DOHH2 (cell line): ENCODE results near the gene HMCN2.

Source experiments
- H3F3A ChIP-seq: fragments of 200-600 bp; sonication (generic), shearing (Covaris generic); 2 replicates; pipeline ENCODE4 v1.6.0; 2016; ENCODE audit warnings: antibody characterized with exemption, mild to moderate bottlenecking; ENCODE audit not compliant: control insufficient read depth, insufficient read depth
- H3K27ac ChIP-seq: fragments of 200-600 bp; sonication (generic); 2 replicates; pipeline ENCODE4 v1.5.1; 2014; ENCODE audit warnings: low read depth, mild to moderate bottlenecking, low read length, moderate library complexity
- H3K27me3 ChIP-seq: fragments of 200-600 bp; sonication (generic); 2 replicates; pipeline ENCODE4 v1.6.1; 2014; ENCODE audit warnings: mild to moderate bottlenecking, low read length, mixed read lengths; ENCODE audit not compliant: control insufficient read depth
- H3K36me3 ChIP-seq: fragments of 200-600 bp; sonication (generic); 2 replicates; pipeline ENCODE4 v1.6.1; 2014; ENCODE audit warnings: mild to moderate bottlenecking, low read length, moderate library complexity, mixed read lengths; ENCODE audit not compliant: control insufficient read depth
- H3K4me1 ChIP-seq: fragments of 200-600 bp; sonication (generic); 2 replicates; pipeline ENCODE4 v1.6.1; 2014; ENCODE audit warnings: mild to moderate bottlenecking, low read length, mixed read lengths; ENCODE audit not compliant: control insufficient read depth
- H3K4me2 ChIP-seq: fragments of 200-600 bp; sonication (generic); 2 replicates; pipeline ENCODE4 v1.6.0; 2014; ENCODE audit warnings: mild to moderate bottlenecking, low read length, moderate library complexity
- H3K4me3 ChIP-seq: fragments of 200-600 bp; sonication (generic); 2 replicates; pipeline ENCODE4 v1.5.1; 2014; ENCODE audit warnings: mild to moderate bottlenecking, low read length, mixed read lengths
- H3K79me2 ChIP-seq: fragments of 200-600 bp; sonication (generic); 2 replicates; pipeline ENCODE4 v1.6.1; 2014; ENCODE audit warnings: mild to moderate bottlenecking, low read length, mixed read lengths; ENCODE audit not compliant: control insufficient read depth
- H3K9me2 ChIP-seq: fragments of 200-600 bp; sonication (generic); replicated peaks from 2 replicates; pipeline ENCODE4 v1.6.1; 2014; ENCODE audit warnings: mild to moderate bottlenecking, low read length, mixed read lengths; ENCODE audit not compliant: control insufficient read depth
- H3K9me3 ChIP-seq: fragments of 200-600 bp; sonication (generic); 2 replicates; pipeline ENCODE4 v1.6.1; 2014; ENCODE audit warnings: antibody characterized with exemption, low read length, mixed read lengths; ENCODE audit not compliant: control insufficient read depth, insufficient read depth
- H4K20me1 ChIP-seq: fragments of 200-600 bp; sonication (generic); 2 replicates; pipeline ENCODE4 v1.6.0; 2014; ENCODE audit warnings: low read depth, mild to moderate bottlenecking, antibody characterized with exemption, low read length, moderate library complexity; ENCODE audit not compliant: control insufficient read depth, insufficient read depth
- EZH2phosphoT487 ChIP-seq: fragments of 200-600 bp; sonication (generic); IDR thresholded peaks from 2 replicates; pipeline ENCODE4 v1.6.1; 2017; ENCODE audit warnings: borderline replicate concordance, mild to moderate bottlenecking, antibody characterized with exemption, low read length, moderate library complexity, mixed read lengths
- TF ChIP-seq, protein P1 (sequence below): fragments of 200-600 bp; sonication (generic); IDR thresholded peaks from one replicate; pipeline ENCODE4 v1.5.1; 2014; ENCODE audit warnings: antibody characterized with exemption, mild to moderate bottlenecking, low read depth, low read length; ENCODE audit not compliant: poor library complexity, severe bottlenecking

HMCN2 gene

DNA sequence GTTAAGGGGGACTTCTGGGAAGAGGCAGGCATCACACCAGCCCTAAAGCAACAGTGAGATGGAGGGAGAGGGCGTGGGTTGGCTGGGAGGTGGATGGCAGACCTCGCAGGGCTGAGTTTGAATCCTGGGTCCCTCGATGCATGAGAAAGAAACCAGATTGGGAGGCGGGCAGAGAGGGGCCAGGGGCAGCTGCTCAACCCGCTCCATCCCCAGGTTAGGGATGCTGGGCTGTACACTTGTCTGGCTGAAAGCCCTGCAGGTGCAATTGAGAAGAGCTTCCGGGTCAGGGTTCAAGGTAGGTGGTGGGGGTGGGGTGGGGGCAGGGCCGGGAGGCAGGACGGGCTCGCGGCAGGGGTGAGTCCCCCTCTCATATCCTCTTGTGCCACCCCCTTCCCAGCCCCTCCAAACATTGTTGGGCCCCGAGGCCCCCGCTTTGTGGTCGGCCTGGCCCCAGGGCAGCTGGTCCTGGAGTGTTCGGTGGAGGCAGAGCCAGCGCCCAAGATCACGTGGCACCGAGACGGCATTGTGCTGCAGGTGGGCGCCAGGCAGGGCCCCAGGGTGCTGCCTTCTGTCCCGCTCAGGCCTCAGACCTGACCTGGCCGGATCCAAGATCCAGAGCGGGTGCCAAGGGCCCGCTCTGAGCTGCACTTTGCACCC lies 129.4 kb downstream of the HMCN2 start:
- H3K4me2 ChIP-seq: no peak overlapping the region
- H3K9me2 ChIP-seq: no peaks in the 10 kb centered on the region
- H4K20me1 ChIP-seq: no peaks in the 10 kb centered on the region
- H3K9me3 ChIP-seq: no peaks in the 10 kb centered on the region
- H3K36me3 ChIP-seq: no peaks in the 10 kb centered on the region
- no peaks in the 10 kb centered on the region for H3K4me1 ChIP-seq
- TF ChIP-seq EZH2phosphoT487: no peak
- TF ChIP-seq, protein P1, sequence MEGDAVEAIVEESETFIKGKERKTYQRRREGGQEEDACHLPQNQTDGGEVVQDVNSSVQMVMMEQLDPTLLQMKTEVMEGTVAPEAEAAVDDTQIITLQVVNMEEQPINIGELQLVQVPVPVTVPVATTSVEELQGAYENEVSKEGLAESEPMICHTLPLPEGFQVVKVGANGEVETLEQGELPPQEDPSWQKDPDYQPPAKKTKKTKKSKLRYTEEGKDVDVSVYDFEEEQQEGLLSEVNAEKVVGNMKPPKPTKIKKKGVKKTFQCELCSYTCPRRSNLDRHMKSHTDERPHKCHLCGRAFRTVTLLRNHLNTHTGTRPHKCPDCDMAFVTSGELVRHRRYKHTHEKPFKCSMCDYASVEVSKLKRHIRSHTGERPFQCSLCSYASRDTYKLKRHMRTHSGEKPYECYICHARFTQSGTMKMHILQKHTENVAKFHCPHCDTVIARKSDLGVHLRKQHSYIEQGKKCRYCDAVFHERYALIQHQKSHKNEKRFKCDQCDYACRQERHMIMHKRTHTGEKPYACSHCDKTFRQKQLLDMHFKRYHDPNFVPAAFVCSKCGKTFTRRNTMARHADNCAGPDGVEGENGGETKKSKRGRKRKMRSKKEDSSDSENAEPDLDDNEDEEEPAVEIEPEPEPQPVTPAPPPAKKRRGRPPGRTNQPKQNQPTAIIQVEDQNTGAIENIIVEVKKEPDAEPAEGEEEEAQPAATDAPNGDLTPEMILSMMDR: no peak
- no peak overlapping the region for H3K4me3 ChIP-seq
- H3F3A ChIP-seq: no peaks in the 10 kb centered on the region
- no peak overlapping the region for H3K27ac ChIP-seq
- H3K79me2 ChIP-seq: no peaks in the 10 kb centered on the region
- no peaks in the 10 kb centered on the region for H3K27me3 ChIP-seq

DNA sequence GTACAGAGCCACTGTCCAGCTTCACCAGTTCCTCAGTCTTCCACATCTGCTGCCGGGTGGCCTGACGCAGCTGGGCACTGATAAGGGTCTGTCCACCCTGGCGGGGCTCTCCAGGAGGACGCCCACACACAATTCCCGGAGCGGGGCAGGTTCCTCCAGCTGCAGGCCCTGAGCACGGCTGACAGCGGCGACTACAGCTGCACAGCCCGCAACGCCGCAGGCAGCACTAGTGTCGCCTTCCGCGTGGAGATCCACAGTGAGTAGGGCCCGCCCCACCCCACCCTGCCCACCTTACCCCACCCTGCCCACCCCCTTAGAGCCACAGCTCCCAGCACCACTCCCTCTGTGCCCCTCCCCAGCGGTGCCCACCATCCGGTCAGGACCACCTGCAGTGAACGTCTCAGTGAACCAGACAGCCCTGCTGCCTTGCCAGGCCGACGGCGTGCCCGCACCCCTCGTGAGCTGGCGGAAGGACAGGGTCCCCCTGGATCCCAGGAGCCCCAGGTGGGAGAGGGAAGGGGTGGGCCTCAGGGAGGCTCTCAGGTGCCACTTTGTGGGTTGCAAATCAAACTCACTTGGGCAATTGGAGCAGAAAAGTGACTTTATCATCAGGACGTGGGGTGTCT lies 130.4 kb downstream of the HMCN2 start:
- no peak overlapping the region for H3K27ac ChIP-seq
- H3K79me2 ChIP-seq: no peaks in the 10 kb centered on the region
- H3K27me3 ChIP-seq: no peaks in the 10 kb centered on the region
- H3K4me1 ChIP-seq: no peaks in the 10 kb centered on the region
- TF ChIP-seq EZH2phosphoT487: no peak
- TF ChIP-seq, protein P1: no peak
- H3F3A ChIP-seq: no peaks in the 10 kb centered on the region
- H4K20me1 ChIP-seq: no peaks in the 10 kb centered on the region
- H3K4me2 ChIP-seq: no peak overlapping the region
- no peaks in the 10 kb centered on the region for H3K36me3 ChIP-seq
- H3K9me2 ChIP-seq: no peaks in the 10 kb centered on the region
- H3K9me3 ChIP-seq: no peaks in the 10 kb centered on the region
- H3K4me3 ChIP-seq: no peak overlapping the region

DNA sequence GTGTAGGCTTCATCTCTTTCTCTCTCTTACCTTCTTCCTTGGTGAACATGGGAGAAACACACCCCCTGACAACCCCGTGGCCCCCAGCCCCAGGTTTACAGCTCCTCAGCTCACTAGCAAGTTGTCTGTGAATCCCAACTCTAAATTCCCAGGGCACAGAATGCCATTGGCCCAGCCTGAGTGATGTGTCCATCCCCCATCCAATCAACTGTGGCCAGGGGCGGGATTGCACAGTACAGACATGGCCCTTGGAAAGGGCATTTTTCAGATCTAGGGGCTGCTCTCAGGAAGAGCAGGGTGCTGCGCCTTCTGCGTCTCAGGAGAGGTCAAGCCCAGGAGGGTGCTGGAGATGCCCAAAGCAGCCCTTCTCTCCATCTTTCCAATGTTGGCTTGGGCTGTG lies 131.0 kb downstream of the HMCN2 start:
- Histone ChIP-seq H3K9me2 (no peaks in the 10 kb centered on the region), H3K4me3 (no peak overlapping the region), H3F3A (no peaks in the 10 kb centered on the region), H3K27me3 (no peaks in the 10 kb centered on the region), H3K4me2 (no peak overlapping the region), H3K36me3 (no peaks in the 10 kb centered on the region), H4K20me1 (no peaks in the 10 kb centered on the region), H3K79me2 (no peaks in the 10 kb centered on the region), H3K9me3 (no peaks in the 10 kb centered on the region), H3K27ac (no peak overlapping the region), H3K4me1 (no peaks in the 10 kb centered on the region)
- TF ChIP-seq EZH2phosphoT487: no peak
- TF ChIP-seq, protein P1: no peak
